ENCODE data around the gene B4GALT6.

The B4GALT6 gene

DNA sequence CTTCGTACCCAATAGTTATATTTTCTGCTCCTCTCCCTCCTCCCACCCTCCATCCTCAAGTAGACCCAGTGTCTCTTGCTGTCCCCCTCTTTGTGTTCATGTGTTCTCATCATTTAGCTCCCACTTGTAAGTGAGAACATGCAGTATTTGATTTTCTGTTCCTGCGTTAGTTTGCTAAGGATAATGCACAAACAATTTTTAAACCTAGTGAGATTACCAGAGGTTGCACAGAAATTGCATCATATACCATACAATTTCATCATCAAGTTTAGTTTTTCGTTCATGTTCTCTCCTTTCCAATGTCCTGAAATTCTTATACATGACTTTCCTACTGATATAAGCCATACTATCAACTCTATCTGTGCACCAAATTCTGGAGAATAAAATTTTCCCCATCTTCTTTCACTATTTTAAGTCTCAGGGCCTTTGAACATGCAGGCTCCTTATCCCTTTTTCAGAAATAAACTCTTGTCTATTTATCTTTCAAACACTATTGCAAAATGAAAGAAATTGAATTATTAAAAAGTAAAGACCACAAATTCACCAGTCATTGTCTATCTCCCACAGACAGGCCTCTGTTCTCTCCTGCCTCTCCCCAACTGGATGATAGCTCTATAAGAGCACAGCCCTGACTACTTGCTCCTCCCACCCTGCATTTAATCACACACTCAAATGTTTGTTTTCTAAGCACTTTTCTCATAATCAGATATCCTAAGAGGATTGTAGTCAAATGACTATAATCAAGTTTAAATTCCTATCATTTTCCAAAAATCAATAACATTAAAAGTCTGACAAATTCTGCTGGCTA is 27.2 kb upstream of the B4GALT6 start:
- TF ChIP-seq, protein P1, sequence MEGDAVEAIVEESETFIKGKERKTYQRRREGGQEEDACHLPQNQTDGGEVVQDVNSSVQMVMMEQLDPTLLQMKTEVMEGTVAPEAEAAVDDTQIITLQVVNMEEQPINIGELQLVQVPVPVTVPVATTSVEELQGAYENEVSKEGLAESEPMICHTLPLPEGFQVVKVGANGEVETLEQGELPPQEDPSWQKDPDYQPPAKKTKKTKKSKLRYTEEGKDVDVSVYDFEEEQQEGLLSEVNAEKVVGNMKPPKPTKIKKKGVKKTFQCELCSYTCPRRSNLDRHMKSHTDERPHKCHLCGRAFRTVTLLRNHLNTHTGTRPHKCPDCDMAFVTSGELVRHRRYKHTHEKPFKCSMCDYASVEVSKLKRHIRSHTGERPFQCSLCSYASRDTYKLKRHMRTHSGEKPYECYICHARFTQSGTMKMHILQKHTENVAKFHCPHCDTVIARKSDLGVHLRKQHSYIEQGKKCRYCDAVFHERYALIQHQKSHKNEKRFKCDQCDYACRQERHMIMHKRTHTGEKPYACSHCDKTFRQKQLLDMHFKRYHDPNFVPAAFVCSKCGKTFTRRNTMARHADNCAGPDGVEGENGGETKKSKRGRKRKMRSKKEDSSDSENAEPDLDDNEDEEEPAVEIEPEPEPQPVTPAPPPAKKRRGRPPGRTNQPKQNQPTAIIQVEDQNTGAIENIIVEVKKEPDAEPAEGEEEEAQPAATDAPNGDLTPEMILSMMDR (IDR thresholded peaks at IDR 0.05; ENCODE audit: insufficient read depth, low read length, poor library complexity, severe bottlenecking), result no peak
- no peaks in the 10 kb centered on the region for H3K27me3 ChIP-seq (replicated peaks; ENCODE audit: control insufficient read depth, insufficient read depth, low read length)
- no peak for DNase-seq (ENCODE audit: extremely low read depth, insufficient read length)
- no peaks in the 10 kb centered on the region for H3K36me3 ChIP-seq (ENCODE audit: control insufficient read depth, insufficient read depth, low read length)
- no peak overlapping the region for H3K4me3 ChIP-seq (replicated peaks; ENCODE audit: low read depth, low read length)

DNA sequence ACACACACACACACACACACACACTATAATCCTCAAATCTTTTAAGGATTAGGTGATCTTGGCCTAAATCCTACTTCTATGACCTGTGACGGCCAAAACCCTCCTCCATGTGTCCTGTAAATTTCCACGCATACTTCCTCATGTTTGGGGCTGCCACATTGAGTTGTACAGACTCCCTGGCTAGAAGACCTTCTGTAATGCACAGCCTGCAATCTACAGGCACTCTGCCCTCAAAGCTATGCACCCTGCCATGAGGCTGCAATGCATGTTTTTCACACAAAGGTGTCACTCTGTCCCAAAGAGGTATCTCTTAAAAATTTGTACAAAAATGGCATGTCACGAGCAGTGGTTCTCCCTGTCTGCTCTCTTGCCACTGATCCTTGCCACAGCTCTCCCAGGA is 26.4 kb upstream of the B4GALT6 start:
- TF ChIP-seq, protein P1 (IDR thresholded peaks at IDR 0.05; ENCODE audit: insufficient read depth, low read length, poor library complexity, severe bottlenecking), result peak; percentile 36
- no peaks in the 10 kb centered on the region for H3K27me3 ChIP-seq (replicated peaks; ENCODE audit: control insufficient read depth, insufficient read depth, low read length)
- H3K4me3 ChIP-seq (replicated peaks; ENCODE audit: low read depth, low read length), result no peak overlapping the region
- DNase-seq (ENCODE audit: extremely low read depth, insufficient read length), result no peak
- no peaks in the 10 kb centered on the region for H3K36me3 ChIP-seq (ENCODE audit: control insufficient read depth, insufficient read depth, low read length)

DNA sequence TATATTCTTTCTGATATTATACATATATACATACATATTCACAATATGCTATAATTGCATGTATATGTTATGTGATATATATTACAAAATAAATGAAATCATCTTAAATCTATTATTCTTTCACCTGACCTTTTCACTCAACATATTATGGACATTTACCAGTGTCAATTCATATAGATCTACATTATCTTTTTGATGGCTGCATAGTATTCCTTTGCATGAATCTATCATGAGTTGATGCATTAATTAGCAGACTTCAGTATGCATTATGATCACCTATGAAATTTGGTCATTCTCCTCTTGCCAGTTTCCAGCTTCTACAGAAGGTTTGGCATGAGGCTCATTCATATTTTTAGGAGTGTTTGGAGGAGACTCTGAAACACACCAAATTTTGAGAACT is 23.4 kb upstream of the B4GALT6 start:
- no peak for DNase-seq (ENCODE audit: extremely low read depth, insufficient read length)
- Histone ChIP-seq H3K27me3 (replicated peaks; ENCODE audit: control insufficient read depth, insufficient read depth, low read length) (no peaks in the 10 kb centered on the region), H3K4me3 (replicated peaks; ENCODE audit: low read depth, low read length) (no peak overlapping the region), H3K36me3 (ENCODE audit: control insufficient read depth, insufficient read depth, low read length) (no peaks in the 10 kb centered on the region)
- TF ChIP-seq, protein P1 (IDR thresholded peaks at IDR 0.05; ENCODE audit: insufficient read depth, low read length, poor library complexity, severe bottlenecking), result no peak

DNA sequence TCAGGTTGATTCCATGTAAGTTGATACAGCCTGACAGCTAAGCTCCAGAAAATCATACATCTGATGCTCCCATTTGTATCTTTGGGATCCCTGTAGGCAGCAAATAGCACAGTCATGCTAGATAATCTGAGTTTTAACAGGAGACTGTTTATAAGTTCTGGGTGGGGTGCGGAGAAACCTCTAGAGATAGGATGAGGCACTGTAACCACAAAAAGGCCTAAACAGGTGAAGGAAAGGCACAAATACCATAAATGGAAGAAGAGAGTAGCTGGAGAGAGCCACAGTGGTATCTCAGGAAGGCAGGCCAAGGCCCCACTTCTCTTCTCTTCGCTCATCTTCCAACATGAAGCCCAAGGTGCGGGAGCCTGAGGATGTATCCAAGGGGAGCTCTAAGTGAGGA is 18.1 kb upstream of the B4GALT6 start:
- Histone ChIP-seq H3K36me3 (ENCODE audit: control insufficient read depth, insufficient read depth, low read length) (no peaks in the 10 kb centered on the region), H3K27me3 (replicated peaks; ENCODE audit: control insufficient read depth, insufficient read depth, low read length) (no peaks in the 10 kb centered on the region), H3K4me3 (replicated peaks; ENCODE audit: low read depth, low read length) (no peak overlapping the region)
- TF ChIP-seq, protein P1 (IDR thresholded peaks at IDR 0.05; ENCODE audit: insufficient read depth, low read length, poor library complexity, severe bottlenecking), result no peak
- no peak for DNase-seq (ENCODE audit: extremely low read depth, insufficient read length)

DNA sequence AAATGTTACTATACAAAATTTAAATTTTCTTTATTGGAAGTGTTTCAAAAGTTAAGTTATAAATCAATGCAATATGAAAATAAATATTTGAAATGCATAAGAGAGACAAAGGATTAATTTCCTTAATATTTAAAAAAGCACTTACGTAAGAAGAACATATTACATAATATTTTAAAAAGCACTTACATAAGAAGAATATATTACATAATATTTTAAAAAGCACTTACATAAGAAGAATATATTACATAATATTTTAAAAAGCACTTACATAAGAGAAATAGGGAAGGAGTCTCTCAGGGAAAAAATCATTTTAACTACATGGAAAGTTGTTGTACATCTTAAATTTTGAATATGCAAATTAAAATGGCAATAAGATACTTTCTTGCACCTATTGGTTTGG is 17.4 kb upstream of the B4GALT6 start:
- TF ChIP-seq, protein P1 (IDR thresholded peaks at IDR 0.05; ENCODE audit: insufficient read depth, low read length, poor library complexity, severe bottlenecking), result no peak
- DNase-seq (ENCODE audit: extremely low read depth, insufficient read length), result no peak
- no peaks in the 10 kb centered on the region for H3K27me3 ChIP-seq (replicated peaks; ENCODE audit: control insufficient read depth, insufficient read depth, low read length)

More for the DNA sequence above, 17.4 kb upstream of the B4GALT6 start:
- no peaks in the 10 kb centered on the region for H3K36me3 ChIP-seq (ENCODE audit: control insufficient read depth, insufficient read depth, low read length)
- H3K4me3 ChIP-seq (replicated peaks; ENCODE audit: low read depth, low read length), result no peak overlapping the region
